Fibroblast of villous mesenchyme (primary cell): ENCODE measurements around the gene FAT4. TPM values are rescaled to one million over a fixed set of nuclear protein-coding genes. Genes with fewer than 3 reads are reported as not detected.
A peak's percentile ranks its signal among the peaks of the same experiment; 100 is the strongest.

Experiments used
- DNase-seq: peaks from one replicate; pipeline ENCODE4 v3.0.0-alpha.2; 2010; ENCODE audit warnings: low read depth
- H3K4me3 ChIP-seq: 2 replicates; pipeline ENCODE4 v1.5.1; 2011; ENCODE audit warnings: low read depth, mild to moderate bottlenecking, low read length
- CTCF ChIP-seq: IDR thresholded peaks from 2 replicates; pipeline ENCODE4 v1.5.1; 2012; ENCODE audit warnings: low read depth, mild to moderate bottlenecking, low read length; ENCODE audit not compliant: insufficient read depth
- total RNA-seq: library from RNA; depleted of rRNA; stranded (reverse); fragments of >200 nt; gene quantifications from 2 replicates; pipeline ENCODE4 v1.2.3, GENCODE V29; 2012

The FAT4 gene
- total RNA-seq, 1 donor: 44.9 TPM

GRCh38 chr4:125323654-125324053 is 8.9 kb downstream of the FAT4 start:
- peak overlapping the region; percentile 17 for H3K4me3 ChIP-seq
- peak; percentile 34 for DNase-seq
- TF ChIP-seq CTCF: no peak

GRCh38 chr4:125325733-125326132 is 11.0 kb downstream of the FAT4 start:
- no peak for DNase-seq
- TF ChIP-seq CTCF: no peak
- no peak overlapping the region for H3K4me3 ChIP-seq

- DNase-seq: peak; percentile 61
- no peak overlapping the region for H3K4me3 ChIP-seq
- TF ChIP-seq CTCF: no peak
Measured at GRCh38 chr4:125331116-125331515, 16.4 kb downstream of the FAT4 start.

GRCh38 chr4:125334926-125335325 is 20.2 kb downstream of the FAT4 start:
- TF ChIP-seq CTCF: no peak
- no peak overlapping the region for H3K4me3 ChIP-seq
- DNase-seq: peak; percentile 50

GRCh38 chr4:125338814-125339213 is 24.1 kb downstream of the FAT4 start:
- no peak for TF ChIP-seq CTCF
- no peak for DNase-seq
- no peak overlapping the region for H3K4me3 ChIP-seq

- no peak for DNase-seq
- no peak overlapping the region for H3K4me3 ChIP-seq
- TF ChIP-seq CTCF: no peak
Measured at GRCh38 chr4:125344198-125344597, 29.4 kb downstream of the FAT4 start.

GRCh38 chr4:125346616-125347015 is 31.9 kb downstream of the FAT4 start:
- H3K4me3 ChIP-seq: no peak overlapping the region
- no peak for DNase-seq
- TF ChIP-seq CTCF: no peak
